IMR-90 (cell line): ENCODE results near the gene PGA4. TPM values are rescaled to one million over a fixed set of nuclear protein-coding genes. Genes with fewer than 3 reads are reported as not detected.
"Not testable (repeated sequence)": the region's sequence is repeated elsewhere in the genome, so short reads cannot be mapped to it uniquely, and the experiment has no call there.

Experiments
- ATAC-seq: fragments of 200-7000 bp; cut with Tn5 transposase; 2 replicates; pipeline ENCODE4 v1.9.1; 2020; ENCODE audit warnings: low read depth, mild to moderate bottlenecking, moderate library complexity
- BruUV-seq: library from RNA; stranded (reverse); fragments of 400-500 nt; replicated peaks from 2 replicates; lab custom pipeline; 2021; lab: Mats Ljungman, UMichigan
- CTCF ChIA-PET: fragments of 300-600 bp; formaldehyde crosslinking; extraction: SDS; loops from one replicate; lab custom pipeline; 2021; ENCODE audit warnings: antibody characterized with exemption; lab: Yijun Ruan, JAX
- POLR2A ChIA-PET: fragments of 300-600 bp; sonication (Branson Sonifier 250); formaldehyde crosslinking; loops from one replicate; lab custom pipeline; 2022; ENCODE audit warnings: antibody characterized with exemption; ENCODE audit not compliant: unreplicated experiment; lab: Charles Lee
- DNase-seq: peaks from one replicate; pipeline ENCODE4 v3.0.0; 2013
- H2AFZ ChIP-seq: replicated peaks from 2 replicates; pipeline ENCODE3; 2013; ENCODE audit warnings: low read length, mild to moderate bottlenecking; ENCODE audit not compliant: poor library complexity
- H2AK5ac ChIP-seq: 2 replicates; pipeline ENCODE4 v1.6.1; 2013; ENCODE audit warnings: low read depth, low read length, inconsistent platforms
- H2AK9ac ChIP-seq: replicated peaks from 2 replicates; pipeline ENCODE3; 2013; ENCODE audit warnings: mild to moderate bottlenecking, low read depth, low read length, moderate library complexity; ENCODE audit not compliant: poor library complexity
- H2BK120ac ChIP-seq: 2 replicates; pipeline ENCODE4 v1.6.1; 2013; ENCODE audit warnings: low read depth, low read length, inconsistent platforms
- H2BK15ac ChIP-seq: 3 replicates; pipeline ENCODE4 v1.6.1; 2013; ENCODE audit warnings: low read depth, low read length, inconsistent platforms
- H2BK20ac ChIP-seq: 2 replicates; pipeline ENCODE4 v1.6.1; 2013; ENCODE audit warnings: low read depth, mild to moderate bottlenecking, inconsistent platforms, low read length, moderate library complexity
- H2BK5ac ChIP-seq: 2 replicates; pipeline ENCODE4 v1.6.1; 2013; ENCODE audit warnings: mild to moderate bottlenecking, low read depth, low read length, inconsistent platforms; ENCODE audit not compliant: poor library complexity, severe bottlenecking
- H3K14ac ChIP-seq: replicated peaks from 2 replicates; pipeline ENCODE4 v1.6.1; 2013; ENCODE audit warnings: low read depth, low read length, inconsistent platforms
- H3K18ac ChIP-seq: 2 replicates; pipeline ENCODE4 v1.6.1; 2013; ENCODE audit warnings: low read depth, low read length, control low read depth
- H3K23ac ChIP-seq: 2 replicates; pipeline ENCODE4 v1.6.1; 2013; ENCODE audit warnings: low read depth, low read length, inconsistent platforms
- H3K27ac ChIP-seq: 2 replicates; pipeline ENCODE4 v1.5.1; 2013; ENCODE audit warnings: mild to moderate bottlenecking, control low read depth, low read length; ENCODE audit not compliant: insufficient read depth
- H3K27me3 ChIP-seq: 2 replicates; pipeline ENCODE4 v1.6.1; 2013; ENCODE audit warnings: low read length; ENCODE audit not compliant: control insufficient read depth, insufficient read depth
- H3K36me3 ChIP-seq: 2 replicates; pipeline ENCODE4 v1.6.1; 2013; ENCODE audit warnings: low read length, mixed read lengths; ENCODE audit not compliant: control insufficient read depth, insufficient read depth
- H3K4ac ChIP-seq: 2 replicates; pipeline ENCODE4 v1.6.1; 2013; ENCODE audit warnings: low read depth, low read length, inconsistent platforms
- H3K4me1 ChIP-seq: 2 replicates; pipeline ENCODE4 v1.6.1; 2013; ENCODE audit warnings: low read length, mixed read lengths; ENCODE audit not compliant: control insufficient read depth, insufficient read depth
- H3K4me2 ChIP-seq: 2 replicates; pipeline ENCODE4 v1.6.1; 2013; ENCODE audit warnings: low read depth, mild to moderate bottlenecking, control low read depth, low read length, moderate library complexity
- H3K4me3 ChIP-seq: 2 replicates; pipeline ENCODE4 v1.5.1; 2013; ENCODE audit warnings: low read depth, mild to moderate bottlenecking, control low read depth, low read length, moderate library complexity; ENCODE audit not compliant: insufficient read depth
- H3K56ac ChIP-seq: 2 replicates; pipeline ENCODE4 v1.6.1; 2013; ENCODE audit warnings: low read length, inconsistent platforms; ENCODE audit not compliant: insufficient read depth; ENCODE audit errors: extremely low read depth
- H3K79me1 ChIP-seq, 2 experiments: 2 replicates each; pipeline ENCODE4 v1.6.1; 2013; ENCODE audit warnings: low read length in 2 of 2, inconsistent platforms in 1 of 2, low read depth in 1 of 2
- H3K9ac ChIP-seq: 2 replicates; pipeline ENCODE4 v1.6.1; 2013; ENCODE audit warnings: low read depth, low read length, control low read depth
- H3K9me1 ChIP-seq: 2 replicates; pipeline ENCODE4 v1.6.1; 2013; ENCODE audit warnings: low read length, inconsistent platforms; ENCODE audit not compliant: insufficient read depth
- H3K9me3 ChIP-seq: 2 replicates; pipeline ENCODE4 v1.6.1; 2013; ENCODE audit warnings: low read length; ENCODE audit not compliant: control insufficient read depth, insufficient read depth
- H4K20me1 ChIP-seq: 2 replicates; pipeline ENCODE4 v1.6.1; 2013; ENCODE audit warnings: low read length, inconsistent platforms; ENCODE audit not compliant: insufficient read depth
- H4K5ac ChIP-seq: 2 replicates; pipeline ENCODE4 v1.6.1; 2013; ENCODE audit warnings: mild to moderate bottlenecking, low read depth, low read length, control low read depth
- H4K8ac ChIP-seq, 2 experiments: 2 replicates each; pipeline ENCODE4 v1.6.1; 2013; ENCODE audit warnings: low read depth in 2 of 2, low read length in 2 of 2, control low read depth in 1 of 2, inconsistent platforms in 1 of 2
- H4K91ac ChIP-seq: 2 replicates; pipeline ENCODE4 v1.6.1; 2013; ENCODE audit warnings: low read depth, low read length, inconsistent platforms; ENCODE audit not compliant: insufficient read depth
- WGBS, 2 experiments: methylation state at CpG; one replicate each; pipeline versions ENCODE4 v1.1.5 to v1.1.7; 2013; ENCODE audit warnings: missing lambda C conversion rate in 2 of 2; ENCODE audit not compliant: insufficient read length in 1 of 2; ENCODE audit errors: extremely low coverage in 2 of 2; 5-methylcytosine and 5-hydroxymethylcytosine counted together
- dilution Hi-C: fragments of 300-500 bp; cut with HindIII; formaldehyde crosslinking; loops from one replicate; pipeline ENCODE4 v1.14.3; 2018; ENCODE audit warnings: low sequenced_read_pairs; ENCODE audit not compliant: unreplicated experiment
- in situ Hi-C: fragments of 300-500 bp; cut with MboI; formaldehyde crosslinking; loops from 3 replicates; pipeline ENCODE4 v1.14.3; 2019; ENCODE audit warnings: low sequenced_read_pairs, inconsistent platforms, mixed read lengths
- intact Hi-C: fragments of 100-400 bp; cut with micrococcal nuclease; formaldehyde crosslinking; loops from 2 replicates; pipeline ENCODE4 v1.10.0; 2022
- polyA plus RNA-seq, 3 experiments: library from polyadenylated mRNA; depleted of rRNA; stranded (reverse); fragments of >200 nt; gene quantifications; 2 replicates each; pipeline ENCODE4 v1.2.3, GENCODE V29; 2012; ENCODE audit warnings: low replicate concordance in 1 of 3
- total RNA-seq: library from RNA; depleted of rRNA; stranded (reverse); fragments of >200 nt; gene quantifications from 2 replicates; pipeline ENCODE4 v1.2.3, GENCODE V29; 2012

PGA4 gene
- total and polyA plus RNA-seq, 2 of the 4 experiments (the other 2 are of a cell fraction), result not detected

DNA sequence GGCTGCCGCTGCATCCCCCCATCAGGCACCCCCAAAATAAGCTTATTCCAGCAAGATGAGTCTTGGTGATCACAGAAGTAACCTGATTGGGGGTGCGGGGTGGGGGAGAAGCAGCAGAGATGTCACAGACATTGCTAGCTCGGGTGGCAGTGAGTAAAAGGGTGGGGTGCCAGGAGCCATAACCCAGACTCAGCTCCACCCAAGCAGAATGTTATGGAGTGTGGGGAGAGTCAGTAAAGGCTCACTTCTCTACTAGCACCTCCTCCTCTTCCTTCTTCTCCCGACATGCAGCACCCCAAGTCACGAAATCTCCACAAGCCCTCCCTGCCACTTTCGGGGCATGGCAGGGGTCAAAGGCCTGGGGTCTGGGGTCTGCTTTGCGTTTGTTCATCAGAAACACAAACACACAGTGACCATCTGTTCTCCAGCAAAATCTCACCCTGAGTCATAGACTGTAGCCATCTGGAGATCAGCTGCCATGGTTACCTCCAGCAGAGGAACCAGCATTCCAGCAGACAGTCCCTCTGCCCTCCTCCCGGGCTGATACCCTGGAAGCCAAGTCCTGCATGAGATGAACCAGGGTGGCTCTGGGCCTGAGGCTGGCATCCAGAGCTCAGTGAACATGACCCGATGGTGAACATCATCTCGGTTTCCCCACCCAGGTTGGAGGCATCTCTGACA, 23.3 kb downstream of the PGA4 start:
- H3K4ac ChIP-seq, BruUV-seq, H3K4me1 ChIP-seq, H2BK20ac ChIP-seq, H3K27ac ChIP-seq, POLR2A ChIA-PET, H2AFZ ChIP-seq, dilution Hi-C loops, H2AK9ac ChIP-seq, H3K4me2 ChIP-seq, CTCF ChIA-PET, H2BK120ac ChIP-seq, H3K79me1 ChIP-seq, intact Hi-C loops, H3K23ac ChIP-seq, H2BK5ac ChIP-seq, H3K4me3 ChIP-seq, H2BK15ac ChIP-seq, H3K36me3 ChIP-seq, H3K14ac ChIP-seq, H4K91ac ChIP-seq, H4K5ac ChIP-seq, H3K27me3 ChIP-seq, H3K9ac ChIP-seq, H3K18ac ChIP-seq, DNase-seq, H3K9me3 ChIP-seq, H4K20me1 ChIP-seq, H3K9me1 ChIP-seq, H3K56ac ChIP-seq, H2AK5ac ChIP-seq, H4K8ac ChIP-seq, in situ Hi-C loops: not testable (repeated sequence)
- peak; percentile 90 for ATAC-seq
- WGBS, 2 experiments, result no CpG with 5 or more reads among the region's 10 CpGs

- H4K8ac ChIP-seq, H3K9me3 ChIP-seq, H3K14ac ChIP-seq, H3K4me3 ChIP-seq, H3K18ac ChIP-seq, H3K79me1 ChIP-seq, BruUV-seq, H3K36me3 ChIP-seq, ATAC-seq, H3K27ac ChIP-seq, H3K9me1 ChIP-seq, H3K23ac ChIP-seq, H4K91ac ChIP-seq, H3K4me1 ChIP-seq, POLR2A ChIA-PET, DNase-seq, in situ Hi-C loops, H4K5ac ChIP-seq, H3K27me3 ChIP-seq, dilution Hi-C loops, intact Hi-C loops, H3K4me2 ChIP-seq, H3K56ac ChIP-seq, H2BK120ac ChIP-seq, H4K20me1 ChIP-seq, CTCF ChIA-PET, H2BK20ac ChIP-seq, H2AFZ ChIP-seq, H2AK9ac ChIP-seq, H2AK5ac ChIP-seq, H2BK5ac ChIP-seq, H3K4ac ChIP-seq, H2BK15ac ChIP-seq, H3K9ac ChIP-seq: not testable (repeated sequence)
- WGBS, 2 experiments, result no CpG with 5 or more reads among the region's 9 CpGs
Observed at GRCh38 chr11:61248071-61248470, 25.9 kb downstream of the PGA4 start.
